Stomach (tissue), 9 donors: Measurements from ENCODE around the gene U2AF1L4. TPM values are rescaled to one million over a fixed set of nuclear protein-coding genes. Genes with fewer than 3 reads are reported as not detected.

Experiments used
- DNase-seq, 2 donors: peaks; one replicate each; pipeline versions ENCODE4 v3.0.0 to v3.0.0-alpha.2; 2013 to 2019
- H3K27ac ChIP-seq, 5 donors: fragments of 200-600 bp in 4 of 5; sonication (generic) in 4 of 5; one replicate each; pipeline ENCODE4 v1.5.1; 2013 to 2019; ENCODE audit warnings: mild to moderate bottlenecking in 1 of 5, moderate library complexity in 1 of 5
- H3K27me3 ChIP-seq, 3 donors: fragments of 200-600 bp; sonication (generic); one replicate each; pipeline ENCODE4 v1.5.1; 2017 to 2019; ENCODE audit warnings: mixed run types in 1 of 3
- H3K36me3 ChIP-seq, 4 donors: fragments of 200-600 bp; sonication (generic); 1 replicate in 3 of 4; 2 replicates in 1 of 4; pipeline ENCODE4 v1.5.1; 2016 to 2019
- H3K4me1 ChIP-seq, 4 donors: fragments of 200-600 bp; sonication (generic); one replicate each; pipeline ENCODE4 v1.5.1; 2016 to 2019
- H3K4me3 ChIP-seq, 4 donors: fragments of 200-600 bp; sonication (generic) in 3 of 4; one replicate each; pipeline ENCODE4 v1.5.1; 2016 to 2019; ENCODE audit warnings: mild to moderate bottlenecking in 1 of 4
- H3K9me3 ChIP-seq, 4 donors: fragments of 200-600 bp; sonication (generic); one replicate each; pipeline ENCODE4 v1.5.1; 2016 to 2019
- CTCF ChIP-seq, 7 experiments: fragments of 450-650 bp in 4 of 7; fragments of 200-600 bp in 3 of 7; sonication (generic) in 3 of 7; IDR thresholded peaks; one replicate each; pipeline ENCODE4 v1.5.1; 2016 to 2019; ENCODE audit warnings: antibody characterized with exemption in 7 of 7, control low read depth in 2 of 7, mild to moderate bottlenecking in 1 of 7
- EP300 ChIP-seq: sonication (generic); formaldehyde crosslinking; IDR thresholded peaks from one replicate; pipeline ENCODE4 v1.6.1; 2017; ENCODE audit warnings: antibody characterized with exemption
- POLR2A ChIP-seq, 4 donors: fragments of 450-650 bp; IDR thresholded peaks; one replicate each; pipeline ENCODE4 v1.6.1; 2016; ENCODE audit warnings: antibody characterized with exemption in 4 of 4, control low read depth in 2 of 4, mild to moderate bottlenecking in 1 of 4, moderate library complexity in 1 of 4
- POLR2AphosphoS5 ChIP-seq, 3 donors: sonication (generic); formaldehyde crosslinking; IDR thresholded peaks; one replicate each; pipeline ENCODE4 v1.6.1; 2016; ENCODE audit warnings: antibody characterized with exemption in 3 of 3
- WGBS, 5 donors: extraction: QIAGEN DNeasy Blood & Tissue Kit in 3 of 5; methylation state at CpG; one replicate each; pipeline versions ENCODE4 v1.1.5 to v1.1.7; 2013 to 2018; 5-methylcytosine and 5-hydroxymethylcytosine counted together
- intact Hi-C: fragments of 100-400 bp; cut with DNase I; formaldehyde crosslinking; loops from one replicate; pipeline ENCODE4 v1.15.1; 2023; ENCODE audit warnings: low total_unique reads
- polyA plus RNA-seq, 3 donors: library from polyadenylated mRNA; stranded (reverse); fragments of 200-250 nt; gene quantifications; one replicate each; pipeline ENCODE4 v1.2.3, GENCODE V29; 2013
- total RNA-seq, 5 donors: library from RNA; depleted of rRNA; stranded (reverse); fragments of >200 nt; gene quantifications; one replicate each; pipeline versions ENCODE4 v1.1.0 to v1.2.3, GENCODE V29; 2014 to 2016
- donor health status: healthy with polysubstance abuse.
- donor health status: Bipolar disorder and iron deficiency.
- donor health status: healthy.

The U2AF1L4 gene
- total and polyA plus RNA-seq, 8 donors, result 11.4 to 98.0 (median 48.9) TPM

GRCh38 chr19:35789195-35789977, 44.2 kb upstream of the U2AF1L4 start:
- Histone ChIP-seq H3K4me1 (no peaks in the 10 kb centered on the region), H3K9me3 (no peaks in the 10 kb centered on the region), H3K27ac (no peak overlapping the region), H3K36me3 (peaks cover 0 to 33% (median 24%) of the 10 kb centered on the region in 4 donors), H3K27me3 (peaks cover 0 to 5% (median 0%) of the 10 kb centered on the region in 3 donors), H3K4me3 (no peak overlapping the region)
- 81 to 89% (median 84%) methylated on average over 8 to 11 of the region's 11 CpGs for WGBS, 5 donors
- DNase-seq, result no peak
- intact Hi-C loops, result no loop called here
- TF ChIP-seq EP300 (no peak), CTCF (IDR thresholded peaks at IDR 0.05) (no peak), POLR2A (IDR thresholded peaks at IDR 0.05) (no peak), POLR2AphosphoS5 (IDR thresholded peaks at IDR 0.05) (no peak)

GRCh38 chr19:35788205-35788960, 43.2 kb upstream of the U2AF1L4 start:
- no peaks in the 10 kb centered on the region for H3K4me1 ChIP-seq
- no peak for DNase-seq
- no peak for TF ChIP-seq EP300
- TF ChIP-seq POLR2A (IDR thresholded peaks at IDR 0.05), result no peak
- TF ChIP-seq POLR2AphosphoS5 (IDR thresholded peaks at IDR 0.05), result no peak
- no peak for TF ChIP-seq CTCF (IDR thresholded peaks at IDR 0.05)
- intact Hi-C loops, result no loop called here
- peaks cover 0 to 39% (median 28%) of the 10 kb centered on the region in 4 donors for H3K36me3 ChIP-seq
- H3K27me3 ChIP-seq, result peaks cover 0 to 5% (median 0%) of the 10 kb centered on the region in 3 donors
- 80 to 86% (median 84%) methylated on average over 11 to 12 of the region's 12 CpGs for WGBS, 5 donors
- H3K9me3 ChIP-seq, result no peaks in the 10 kb centered on the region
- no peak overlapping the region for H3K4me3 ChIP-seq
- H3K27ac ChIP-seq, result no peak overlapping the region

- Histone ChIP-seq H3K4me3 (no peak overlapping the region), H3K4me1 (no peaks in the 10 kb centered on the region), H3K9me3 (no peaks in the 10 kb centered on the region), H3K27me3 (peaks cover 0 to 2% (median 0%) of the 10 kb centered on the region in 3 donors), H3K27ac (no peak overlapping the region), H3K36me3 (peaks cover 5 to 50% (median 35%) of the 10 kb centered on the region in 4 donors)
- intact Hi-C loops, result no loop called here
- no peak for DNase-seq
- no peak for TF ChIP-seq POLR2A (IDR thresholded peaks at IDR 0.05)
- TF ChIP-seq CTCF (IDR thresholded peaks at IDR 0.05), result no peak
- no peak for TF ChIP-seq POLR2AphosphoS5 (IDR thresholded peaks at IDR 0.05)
- TF ChIP-seq EP300, result no peak
- WGBS, 5 donors, result 87 to 98% (median 96%) methylated on average over 8 to 15 of the region's 15 CpGs
These were observed 42.1 kb upstream of the U2AF1L4 start for GRCh38 chr19:35787227-35787799.
